HG03196 (cell line): ENCODE data around the gene RTN4RL2.
A peak's percentile ranks its signal among the peaks of the same experiment; 100 is the strongest.

ENCODE experiments used
- ATAC-seq: cut with Tn5 transposase; IDR thresholded peaks from one replicate; pipeline ENCODE4 v1.9.1; 2021; ENCODE audit not compliant: unreplicated experiment

Gene RTN4RL2

DNA sequence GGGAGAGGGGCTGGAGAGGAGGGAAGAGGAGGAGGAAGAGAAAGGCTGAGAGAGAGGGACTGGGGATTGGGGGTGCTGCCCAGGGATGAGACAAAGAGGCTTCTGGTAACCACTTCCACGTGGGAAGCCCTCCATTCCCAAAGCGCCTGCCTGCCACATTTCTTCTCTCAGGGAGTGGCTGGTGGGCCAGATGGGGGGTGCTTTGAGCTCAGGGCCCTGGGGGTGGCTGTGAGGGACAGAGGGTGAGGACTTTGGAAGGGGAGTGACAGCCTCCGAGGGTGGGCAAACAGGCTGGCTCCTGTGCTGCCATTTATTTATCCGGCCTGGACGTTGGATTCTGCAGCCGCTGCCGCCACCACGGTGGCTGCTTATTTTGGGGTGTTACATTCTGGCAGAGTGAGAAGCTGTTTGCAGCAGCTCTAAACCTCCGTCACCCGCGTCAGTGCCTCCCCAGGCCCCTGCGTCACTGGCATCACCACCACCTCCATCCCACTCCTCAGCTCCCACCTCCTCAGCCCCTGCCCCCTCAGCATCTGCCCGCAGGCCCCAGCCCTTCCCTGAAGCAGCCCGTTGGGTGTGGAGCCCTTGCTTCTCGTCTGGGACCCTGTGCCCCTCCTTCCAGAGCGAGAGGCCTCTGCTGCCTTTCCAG lies 1.6 kb downstream of the RTN4RL2 start:
- ATAC-seq, result no peak

DNA sequence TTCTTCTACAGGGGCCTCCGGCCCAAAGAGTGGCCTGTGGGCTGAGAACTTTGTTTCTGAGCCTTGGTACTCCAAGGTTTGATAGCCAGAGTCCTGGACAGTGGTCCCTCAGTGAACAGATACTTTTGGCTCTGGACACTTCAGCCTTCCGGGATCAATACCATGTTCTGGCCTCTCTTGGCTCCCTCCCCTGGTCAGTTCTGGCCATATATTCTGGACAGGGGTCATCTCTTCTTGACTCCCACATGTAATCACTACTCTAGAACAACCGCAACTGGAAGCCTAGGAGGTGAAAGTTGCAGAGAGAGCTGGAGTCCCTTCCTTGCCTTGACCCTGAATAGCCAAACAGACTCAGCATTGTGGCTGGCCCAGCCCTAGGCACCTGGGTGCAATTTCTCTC lies 2.3 kb downstream of the RTN4RL2 start:
- no peak for ATAC-seq

DNA sequence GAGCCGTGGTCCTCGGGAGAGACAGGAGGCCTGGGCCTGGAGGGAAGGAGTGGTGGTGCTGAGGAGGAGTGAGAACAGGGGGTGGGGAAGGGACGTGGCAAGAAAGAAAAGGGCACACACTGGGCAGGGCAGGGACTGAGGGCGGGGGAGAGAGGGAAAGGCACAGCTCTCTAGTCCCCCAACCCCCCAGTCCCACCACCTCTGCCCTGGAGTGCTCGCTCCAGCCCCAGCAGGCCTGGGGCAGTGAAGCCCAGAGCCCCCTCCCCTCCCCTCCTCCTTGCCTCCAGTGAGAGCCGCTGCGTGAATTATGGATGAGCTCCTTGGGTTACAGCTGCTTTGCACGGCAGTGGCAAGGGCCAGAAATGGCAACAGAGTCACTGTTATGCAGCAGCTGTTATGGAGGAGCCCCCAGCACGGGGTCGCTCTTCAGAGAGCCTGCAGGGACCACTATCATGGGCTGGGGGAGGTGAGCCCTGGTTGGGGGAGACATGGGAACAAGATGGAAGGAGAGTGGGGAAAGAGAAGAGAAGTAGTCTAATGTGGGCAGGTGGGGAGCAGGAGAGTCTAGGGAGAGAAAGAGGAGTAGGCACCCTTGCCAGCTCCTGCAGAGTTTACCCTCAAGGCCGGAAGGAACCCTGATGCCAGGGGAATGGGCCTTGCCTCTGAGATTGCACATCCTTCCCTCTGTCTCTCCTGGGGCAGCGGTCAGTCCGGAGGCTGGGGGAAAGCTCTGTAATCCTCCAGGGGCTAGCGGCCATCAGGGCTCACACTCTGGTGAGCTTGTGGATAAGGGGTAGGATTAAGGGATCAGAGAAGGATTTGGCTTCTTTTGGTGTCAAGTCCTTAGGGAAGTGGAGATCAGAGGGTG lies 3.6 kb downstream of the RTN4RL2 start:
- ATAC-seq, result no peak

DNA sequence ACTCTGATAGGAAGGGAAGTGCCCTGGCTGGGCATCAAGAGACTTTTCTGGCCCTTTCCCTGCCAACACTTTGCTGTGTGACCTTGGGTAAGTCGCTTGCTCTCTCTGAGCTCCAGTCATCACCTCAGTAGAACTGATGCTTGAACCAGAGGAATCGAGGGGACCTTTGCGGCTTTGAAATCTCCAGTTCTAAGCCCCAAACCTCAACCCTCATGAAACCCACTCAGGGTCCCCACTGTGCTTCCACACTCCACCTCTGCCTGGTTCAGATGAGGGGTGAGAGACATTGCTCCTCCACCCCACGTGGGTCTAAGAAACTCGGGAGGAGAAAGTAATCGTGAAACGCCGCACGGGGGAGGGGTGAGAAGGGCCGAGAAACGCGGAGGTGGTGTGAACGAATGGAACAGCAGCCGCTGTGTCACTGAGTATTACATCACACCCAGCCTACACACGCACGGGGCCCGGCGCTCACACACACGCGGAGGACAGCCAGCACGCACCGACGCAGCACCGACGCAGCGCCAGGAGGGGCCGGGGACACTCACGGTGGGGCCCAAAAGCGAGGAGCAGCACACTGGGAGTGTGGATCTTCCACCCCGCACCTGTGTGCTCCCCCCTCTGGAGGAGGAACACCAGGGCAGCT lies 4.3 kb downstream of the RTN4RL2 start:
- ATAC-seq, result no peak

DNA sequence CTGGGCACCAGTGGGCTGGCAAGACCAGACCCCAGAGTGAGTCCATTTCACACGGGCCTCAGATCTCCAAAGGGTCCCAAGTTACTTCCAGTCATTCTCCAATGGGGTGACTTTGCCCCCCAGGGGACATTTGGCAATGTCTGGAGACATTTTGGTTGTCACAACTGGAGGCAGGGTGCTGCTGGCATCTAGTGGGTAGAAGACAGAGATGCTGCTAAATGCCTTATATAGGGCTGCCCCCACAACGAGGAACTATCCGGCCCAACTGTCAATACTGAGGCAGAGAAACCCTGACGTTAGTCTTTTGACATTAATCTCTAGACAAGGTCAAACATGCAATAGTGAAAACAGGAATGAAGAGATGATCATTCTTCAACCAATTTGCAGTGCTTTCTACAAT lies 6.4 kb downstream of the RTN4RL2 start:
- no peak for ATAC-seq

DNA sequence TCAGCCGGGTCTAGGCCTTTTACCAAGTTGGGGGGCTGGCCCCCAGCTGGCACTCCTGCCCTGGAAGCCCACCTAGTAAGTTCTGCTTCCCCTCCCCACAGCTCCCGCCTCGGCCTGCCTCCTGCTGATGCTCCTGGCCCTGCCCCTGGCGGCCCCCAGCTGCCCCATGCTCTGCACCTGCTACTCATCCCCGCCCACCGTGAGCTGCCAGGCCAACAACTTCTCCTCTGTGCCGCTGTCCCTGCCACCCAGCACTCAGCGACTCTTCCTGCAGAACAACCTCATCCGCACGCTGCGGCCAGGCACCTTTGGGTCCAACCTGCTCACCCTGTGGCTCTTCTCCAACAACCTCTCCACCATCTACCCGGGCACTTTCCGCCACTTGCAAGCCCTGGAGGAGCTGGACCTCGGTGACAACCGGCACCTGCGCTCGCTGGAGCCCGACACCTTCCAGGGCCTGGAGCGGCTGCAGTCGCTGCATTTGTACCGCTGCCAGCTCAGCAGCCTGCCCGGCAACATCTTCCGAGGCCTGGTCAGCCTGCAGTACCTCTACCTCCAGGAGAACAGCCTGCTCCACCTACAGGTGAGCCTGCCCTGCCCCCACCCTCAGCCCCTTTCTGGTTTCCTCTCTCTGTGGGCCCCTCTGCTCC lies 7.3 kb downstream of the RTN4RL2 start:
- no peak for ATAC-seq

DNA sequence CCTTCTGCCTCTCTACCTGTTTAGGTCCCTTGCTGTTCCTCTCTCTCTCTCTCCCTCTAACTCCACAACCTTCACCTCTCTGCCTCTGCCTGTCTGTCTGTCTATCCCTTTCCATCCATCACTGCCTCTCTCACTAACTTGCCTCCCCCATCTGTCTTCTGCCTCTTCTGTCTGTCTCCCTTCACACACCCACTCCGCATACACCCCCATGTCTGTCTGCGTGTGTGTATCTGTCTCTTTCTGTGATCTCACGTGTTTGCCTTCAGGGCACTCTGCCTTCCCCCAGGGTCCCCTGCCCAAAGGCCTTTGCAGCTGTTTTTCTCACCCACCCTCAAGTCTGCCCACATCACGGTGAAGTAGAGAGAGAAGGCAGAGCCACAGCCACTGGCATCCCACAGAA lies 7.9 kb downstream of the RTN4RL2 start:
- ATAC-seq, result no peak

DNA sequence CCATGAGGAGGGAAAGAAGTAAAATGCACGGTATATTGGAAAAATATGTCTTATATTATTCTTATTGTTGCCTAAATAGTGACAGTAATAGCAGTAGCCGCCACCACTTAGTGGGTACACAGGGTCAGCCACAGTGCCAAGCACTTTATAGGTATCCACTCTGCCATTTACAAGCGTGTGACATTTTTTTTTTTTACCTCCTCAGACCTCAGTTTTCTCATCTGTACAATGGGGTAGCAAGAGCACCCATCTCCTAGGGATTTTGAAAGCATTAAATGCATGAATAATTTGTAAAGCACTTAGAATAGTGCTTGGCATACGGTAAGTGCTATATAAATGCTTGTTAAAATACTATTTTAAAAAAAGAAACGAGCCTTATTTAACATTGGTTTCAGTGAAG lies 8.9 kb downstream of the RTN4RL2 start:
- no peak for ATAC-seq

DNA sequence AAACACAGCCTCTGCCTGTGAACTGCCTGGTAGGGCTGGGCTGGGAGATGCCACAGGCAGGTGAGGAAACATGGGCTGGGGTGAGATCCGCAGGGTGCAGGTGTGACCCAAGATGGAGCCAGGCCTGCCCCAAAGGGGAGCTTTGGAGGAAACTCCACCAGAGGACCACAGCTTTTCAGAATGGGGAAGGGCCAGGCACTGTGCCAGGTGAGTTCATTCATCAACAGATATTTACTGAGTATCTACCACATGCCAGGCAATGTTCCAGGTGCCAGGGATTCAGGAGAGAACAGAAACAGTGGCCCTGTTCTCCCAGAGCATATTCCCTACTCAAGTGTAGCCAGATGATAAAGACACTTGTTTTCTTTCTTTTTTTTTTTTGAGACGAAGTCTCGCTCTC lies 11.2 kb downstream of the RTN4RL2 start:
- no peak for ATAC-seq

DNA sequence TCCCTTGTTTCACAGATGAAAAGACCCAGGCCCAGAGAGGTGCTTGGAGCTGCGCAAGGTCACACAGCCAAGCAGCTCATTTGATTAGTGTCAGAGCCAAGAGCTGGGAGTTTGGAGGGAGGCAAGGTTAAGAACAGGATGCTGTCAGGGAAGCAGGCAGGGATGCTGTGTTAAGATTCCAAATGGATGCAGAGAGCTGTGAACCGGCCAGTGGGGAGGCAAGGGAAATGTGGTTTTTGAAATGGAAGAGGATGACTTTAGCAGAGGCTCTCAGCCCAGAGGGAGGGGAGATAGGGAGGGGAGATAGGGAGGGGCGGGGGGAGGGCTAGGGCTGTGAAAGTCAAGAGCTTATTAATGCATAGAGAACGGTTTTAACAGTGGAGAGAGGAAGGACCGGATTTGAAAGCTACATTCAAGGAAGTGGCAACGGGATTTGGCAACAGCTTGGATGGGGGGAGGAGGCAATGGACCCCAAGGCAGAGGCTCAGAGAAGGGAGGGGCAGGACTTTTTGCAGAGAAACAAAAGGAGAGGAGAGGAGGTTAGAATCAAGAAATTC lies 13.0 kb downstream of the RTN4RL2 start:
- ATAC-seq, result no peak

DNA sequence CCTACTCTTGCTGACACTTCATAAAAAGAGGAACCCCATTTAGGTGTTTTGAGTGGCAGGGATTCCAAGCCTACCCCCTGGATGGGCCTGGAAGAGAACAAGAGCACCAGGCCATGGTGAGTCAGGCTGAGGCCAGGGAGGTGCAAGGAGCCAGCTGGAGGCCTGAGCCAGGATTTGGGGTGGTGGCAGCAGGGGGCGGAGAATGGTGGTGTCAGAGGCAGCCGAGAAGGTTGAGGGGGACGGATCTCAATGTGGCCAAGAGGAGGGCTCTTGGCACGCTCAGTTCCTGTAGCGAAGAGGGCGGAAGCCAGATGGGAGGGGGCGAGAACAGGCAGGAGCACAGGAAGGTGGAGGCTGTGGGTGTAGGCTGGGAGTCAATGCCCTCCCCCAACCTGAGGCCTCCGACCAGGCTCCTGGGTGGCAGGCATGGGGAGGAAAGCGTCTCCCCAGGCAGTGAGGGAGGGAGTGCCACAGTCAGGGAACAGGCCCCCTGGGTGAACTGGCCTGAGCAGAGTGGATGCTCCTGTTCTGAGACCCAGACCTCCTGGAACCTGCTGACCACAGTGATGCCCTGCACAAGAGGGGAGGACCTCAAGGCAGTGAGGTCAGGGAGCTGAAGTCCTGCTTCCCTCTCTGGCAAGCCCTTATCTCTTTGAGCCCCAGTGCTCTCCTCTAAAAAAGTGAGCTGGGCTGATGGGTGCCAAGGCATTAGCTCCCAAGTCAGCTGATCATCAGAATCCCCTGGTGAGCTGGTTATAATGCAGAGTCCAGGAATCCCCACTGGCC lies 13.9 kb downstream of the RTN4RL2 start:
- ATAC-seq, result peak; percentile 49

DNA sequence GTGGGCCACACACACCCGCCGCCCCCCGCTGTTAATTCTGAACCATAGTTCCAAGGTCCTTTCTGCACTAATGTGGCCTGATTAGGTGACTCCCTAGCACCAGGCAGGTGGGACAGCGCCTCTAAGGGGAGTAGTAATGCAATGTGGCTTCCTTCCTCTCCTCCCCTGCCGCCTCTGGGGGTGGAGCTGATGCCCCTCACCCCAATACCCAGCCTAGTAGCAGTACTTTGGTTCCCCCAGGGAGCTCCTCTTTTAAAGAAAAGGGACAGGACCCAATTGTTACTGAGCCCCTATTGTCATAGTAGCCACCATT lies 14.4 kb downstream of the RTN4RL2 start:
- no peak for ATAC-seq

DNA sequence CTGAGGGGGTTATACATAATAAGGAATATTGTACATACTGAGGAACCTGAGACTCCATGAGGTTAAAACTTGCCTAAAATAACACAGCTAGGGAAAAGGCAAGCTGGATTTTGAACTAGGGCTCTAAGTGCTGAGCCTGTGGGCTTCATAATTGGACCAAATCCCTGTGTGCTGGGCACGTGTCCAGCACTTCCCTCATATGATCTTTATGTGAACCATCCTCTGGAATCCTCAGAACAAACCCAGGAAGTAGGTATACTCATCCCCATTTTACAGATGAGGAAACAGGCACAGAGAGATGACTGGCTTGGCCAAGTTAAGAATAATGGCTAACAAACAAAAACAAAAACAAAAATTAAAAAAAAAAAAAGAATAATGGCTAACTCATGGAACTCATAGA lies 14.9 kb downstream of the RTN4RL2 start:
- no peak for ATAC-seq

DNA sequence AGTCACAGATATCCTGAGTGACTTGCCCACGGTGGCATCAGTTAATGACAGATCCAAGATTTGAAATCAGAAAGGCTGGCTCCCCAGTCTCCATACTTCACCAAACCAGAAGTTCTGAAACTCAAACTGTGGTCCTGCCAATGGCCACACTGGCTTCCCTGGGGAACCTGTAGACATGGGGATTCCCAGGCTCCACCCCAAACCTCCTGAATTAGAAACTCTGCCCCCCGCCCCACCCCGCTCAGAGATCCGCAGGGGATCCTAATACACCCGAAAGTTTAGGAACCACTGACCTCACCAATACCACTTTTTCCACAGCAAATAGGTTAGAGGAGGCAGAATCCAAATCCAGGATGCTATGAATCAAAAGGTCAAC lies 15.3 kb downstream of the RTN4RL2 start:
- ATAC-seq, result peak; percentile 15

DNA sequence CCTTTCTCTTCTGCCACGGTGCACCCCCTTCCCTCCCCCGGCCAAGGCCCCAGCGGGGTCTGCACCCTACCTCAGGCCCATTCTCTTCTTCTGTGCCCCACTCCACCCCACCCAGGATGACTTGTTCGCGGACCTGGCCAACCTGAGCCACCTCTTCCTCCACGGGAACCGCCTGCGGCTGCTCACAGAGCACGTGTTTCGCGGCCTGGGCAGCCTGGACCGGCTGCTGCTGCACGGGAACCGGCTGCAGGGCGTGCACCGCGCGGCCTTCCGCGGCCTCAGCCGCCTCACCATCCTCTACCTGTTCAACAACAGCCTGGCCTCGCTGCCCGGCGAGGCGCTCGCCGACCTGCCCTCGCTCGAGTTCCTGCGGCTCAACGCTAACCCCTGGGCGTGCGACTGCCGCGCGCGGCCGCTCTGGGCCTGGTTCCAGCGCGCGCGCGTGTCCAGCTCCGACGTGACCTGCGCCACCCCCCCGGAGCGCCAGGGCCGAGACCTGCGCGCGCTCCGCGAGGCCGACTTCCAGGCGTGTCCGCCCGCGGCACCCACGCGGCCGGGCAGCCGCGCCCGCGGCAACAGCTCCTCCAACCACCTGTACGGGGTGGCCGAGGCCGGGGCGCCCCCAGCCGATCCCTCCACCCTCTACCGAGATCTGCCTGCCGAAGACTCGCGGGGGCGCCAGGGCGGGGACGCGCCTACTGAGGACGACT lies 15.9 kb downstream of the RTN4RL2 start:
- ATAC-seq, result peak; percentile 28

DNA sequence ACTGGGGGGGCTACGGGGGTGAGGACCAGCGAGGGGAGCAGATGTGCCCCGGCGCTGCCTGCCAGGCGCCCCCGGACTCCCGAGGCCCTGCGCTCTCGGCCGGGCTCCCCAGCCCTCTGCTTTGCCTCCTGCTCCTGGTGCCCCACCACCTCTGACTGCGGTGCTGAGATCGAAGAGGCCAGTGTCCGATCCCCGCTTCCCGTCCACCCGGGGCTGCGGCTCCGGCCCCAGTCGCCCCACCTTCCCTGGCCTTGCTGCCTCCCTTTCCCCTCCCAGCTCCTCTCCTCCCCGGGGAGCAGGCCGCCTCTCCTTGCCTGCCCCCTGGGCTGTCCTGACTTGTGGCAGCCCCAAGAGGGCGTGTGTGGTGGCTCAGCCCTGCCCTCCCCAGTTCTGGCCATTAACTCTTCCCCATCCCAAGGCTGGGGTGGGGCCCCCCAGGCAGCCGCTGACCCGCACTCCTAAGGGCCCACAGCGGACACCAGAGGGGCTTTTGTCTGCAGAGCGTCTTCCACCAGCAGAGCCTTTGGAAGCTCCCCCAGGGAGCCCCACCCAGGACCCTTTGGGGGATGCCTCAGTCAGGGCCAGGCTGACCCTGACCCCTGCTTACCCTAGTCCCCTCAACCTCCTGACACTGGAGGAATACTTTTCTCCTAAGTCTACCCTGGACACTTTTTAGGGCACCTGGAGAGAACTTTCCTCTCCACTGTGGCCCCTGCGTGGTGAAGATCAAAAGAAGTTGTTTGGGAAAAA lies 16.6 kb downstream of the RTN4RL2 start:
- ATAC-seq, result peak; percentile 47

DNA sequence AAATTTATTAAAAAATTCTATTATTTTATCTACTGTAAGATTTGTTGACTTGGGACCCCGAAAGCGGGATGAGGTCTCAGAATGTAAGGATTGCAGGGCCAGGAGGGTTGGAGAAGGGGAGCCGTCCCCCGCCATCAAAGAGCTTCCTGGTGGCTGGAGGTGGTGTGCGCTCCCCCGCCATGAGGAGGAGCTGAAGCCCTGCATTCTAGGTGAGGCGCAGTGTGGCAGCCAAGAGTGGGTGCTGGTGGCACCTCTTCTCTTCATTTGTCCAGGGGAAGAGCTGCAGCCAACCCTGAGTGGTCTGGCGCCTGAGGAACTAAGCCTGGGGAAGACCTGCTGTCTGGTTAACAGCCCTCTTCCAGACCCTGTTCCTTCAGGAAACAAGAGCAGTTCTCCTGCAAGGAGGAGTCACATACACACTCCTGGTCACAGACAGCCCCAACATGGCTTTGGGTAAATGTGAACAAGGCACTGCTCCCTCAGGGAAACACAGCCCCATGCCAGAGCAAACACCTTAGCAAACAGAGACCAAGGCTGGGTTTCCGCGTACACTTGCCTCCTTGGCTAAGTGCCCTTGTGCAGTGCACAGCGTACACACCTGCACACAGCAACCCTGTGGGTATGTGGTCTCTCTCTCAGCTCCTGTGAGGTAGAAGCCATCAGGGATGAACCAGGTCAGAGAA lies 17.3 kb downstream of the RTN4RL2 start:
- ATAC-seq, result no peak

DNA sequence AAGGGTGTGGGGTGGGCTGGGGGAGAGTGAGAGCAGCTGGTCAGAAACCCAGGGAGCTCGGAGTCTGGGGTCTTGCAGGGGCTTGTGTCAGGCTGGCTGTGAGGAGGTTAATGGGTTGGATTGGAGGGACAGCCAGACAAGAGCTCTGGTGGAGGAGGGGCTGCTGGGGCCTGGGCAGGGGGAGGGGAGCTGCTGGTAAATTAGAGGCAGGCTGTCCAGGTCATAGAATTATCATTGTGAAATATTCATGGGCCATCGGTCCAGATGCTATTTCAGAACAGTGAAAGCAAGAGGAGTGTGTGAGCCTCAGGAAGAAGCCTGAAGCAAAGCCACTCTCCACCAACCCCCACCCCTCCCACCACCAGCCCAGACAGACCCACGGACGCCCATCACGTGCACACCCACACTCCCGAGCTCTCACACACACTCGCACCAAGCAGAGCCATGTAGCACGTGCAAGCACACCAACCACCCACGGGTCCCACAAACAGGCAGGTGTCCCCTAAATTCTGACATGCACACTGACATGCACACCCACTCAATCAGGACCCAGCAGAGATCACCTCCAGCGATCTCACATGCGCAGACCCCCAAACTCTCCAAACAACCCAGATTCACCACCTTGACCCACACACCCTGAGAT lies 18.8 kb downstream of the RTN4RL2 start:
- ATAC-seq, result no peak
